T-cell (primary cell): ENCODE data around the gene ACTRT2. TPM values are rescaled to one million over a fixed set of nuclear protein-coding genes. Genes with fewer than 3 reads are reported as not detected.
A peak's percentile ranks its signal among the peaks of the same experiment; 100 is the strongest.

ENCODE experiments used
- ATAC-seq, 4 experiments: fragments of 200-7000 bp in 3 of 4; fragments of 150-1000 bp in 1 of 4; cut with Tn5 transposase; replicated peaks in 1 of 4; 1 replicate in 3 of 4; 2 replicates in 1 of 4; pipeline ENCODE4 v1.10.0; 2021; ENCODE audit warnings: moderate library complexity in 3 of 4, mild to moderate bottlenecking in 2 of 4, moderate number of reproducible peaks in 1 of 4
- CTCF ChIA-PET, 2 donors: fragments of 300-600 bp; sonication (Branson Sonifier 250); formaldehyde crosslinking; loops; one replicate each; lab custom pipeline; 2022; ENCODE audit warnings: antibody characterized with exemption in 2 of 2; lab: Charles Lee
- POLR2A ChIA-PET, 2 donors: fragments of 300-600 bp; sonication (Branson Sonifier 250); formaldehyde crosslinking; loops; one replicate each; lab custom pipeline; 2022; ENCODE audit warnings: antibody characterized with exemption in 2 of 2; lab: Charles Lee
- DNase-seq, 35 experiments: peaks; one replicate each; pipeline versions ENCODE4 v3.0.0 to v3.0.0-alpha.2; 2013 to 2023
- H3K27ac ChIP-seq: one replicate; pipeline ENCODE4 v1.5.1; 2013; ENCODE audit warnings: low read length
- H3K27me3 ChIP-seq, 2 experiments: replicated peaks in 1 of 2; 1 replicate in 1 of 2; 2 replicates in 1 of 2; pipeline versions ENCODE4 v1.6.1 to v1.7.0; 2013; ENCODE audit warnings: low read length in 1 of 2, mixed read lengths in 1 of 2; ENCODE audit not compliant: control insufficient read depth in 2 of 2, insufficient read depth in 2 of 2; ENCODE audit errors: extremely low read depth in 1 of 2
- H3K36me3 ChIP-seq, 2 donors: 1 replicate in 1 of 2; 2 replicates in 1 of 2; pipeline versions ENCODE4 v1.6.1 to v1.7.0; 2013; ENCODE audit warnings: low read length in 1 of 2; ENCODE audit not compliant: control insufficient read depth in 2 of 2, insufficient read depth in 1 of 2; ENCODE audit errors: extremely low read depth in 1 of 2
- H3K4me1 ChIP-seq, 2 experiments: 1 replicate in 1 of 2; 2 replicates in 1 of 2; pipeline versions ENCODE4 v1.6.1 to v1.7.0; 2013; ENCODE audit warnings: low read length in 2 of 2, mixed read lengths in 1 of 2; ENCODE audit not compliant: insufficient read depth in 2 of 2, control insufficient read depth in 1 of 2; ENCODE audit errors: extremely low read depth in 1 of 2
- H3K4me3 ChIP-seq, 2 donors: 1 replicate in 1 of 2; 2 replicates in 1 of 2; pipeline versions ENCODE4 v1.5.1 to v1.7.0; 2013; ENCODE audit warnings: mild to moderate bottlenecking in 2 of 2, low read length in 1 of 2, moderate library complexity in 1 of 2; ENCODE audit not compliant: control insufficient read depth in 1 of 2; ENCODE audit errors: extremely low read depth in 1 of 2
- H3K9me3 ChIP-seq: 2 replicates; pipeline ENCODE4 v1.7.0; 2013
- H3K27ac Mint-ChIP-seq, 2 donors: one replicate each; pipeline ENCODE4 v1.8.0; 2020 to 2021; ENCODE audit warnings: mild to moderate bottlenecking in 2 of 2, mixed read lengths in 2 of 2
- H3K27me3 Mint-ChIP-seq, 2 donors: one replicate each; pipeline ENCODE4 v1.8.0; 2021 to 2022; ENCODE audit warnings: mixed read lengths in 2 of 2
- H3K36me3 Mint-ChIP-seq: one replicate; pipeline ENCODE4 v1.8.0; 2021; ENCODE audit warnings: mixed read lengths
- H3K4me1 Mint-ChIP-seq, 3 donors: one replicate each; pipeline ENCODE4 v1.8.0; 2020 to 2022; ENCODE audit warnings: mixed read lengths in 3 of 3, mild to moderate bottlenecking in 1 of 3
- H3K4me3 Mint-ChIP-seq, 3 donors: one replicate each; pipeline ENCODE4 v1.8.0; 2020 to 2022; ENCODE audit warnings: mild to moderate bottlenecking in 3 of 3, mixed read lengths in 3 of 3, moderate library complexity in 3 of 3
- H3K9me3 Mint-ChIP-seq, 3 donors: one replicate each; pipeline ENCODE4 v1.8.0; 2020 to 2022; ENCODE audit warnings: mixed read lengths in 3 of 3
- WGBS: methylation state at CpG from one replicate; pipeline ENCODE4 v1.1.5; 2013; ENCODE audit warnings: missing lambda C conversion rate; ENCODE audit not compliant: insufficient coverage; 5-methylcytosine and 5-hydroxymethylcytosine counted together
- total RNA-seq, 35 experiments: library from RNA in 6 of 35; stranded (reverse) in 6 of 35; fragments of 120-200 nt in 1 of 35; gene quantifications; one replicate each; pipeline versions ENCODE4 v1.2.1 to v1.2.4 and lab custom pipeline; 2013 to 2026

The ACTRT2 gene
- total RNA-seq, 5 donors from 2014 or later (not counting 1 experiment from before 2014, with no cell fraction given): not detected

- Histone ChIP-seq H3K36me3 (no peaks in the 10 kb centered on the region), H3K27ac (no peak overlapping the region), H3K27me3 (peaks cover 0 to 52% of the 10 kb centered on the region in 2 experiments), H3K4me1 (peaks cover 16 to 39% of the 10 kb centered on the region in 2 experiments), H3K4me3 (peak overlapping the region in 1 of 2 donors; percentile 30), H3K9me3 (no peaks in the 10 kb centered on the region)
- Mint-ChIP-seq H3K27me3 (peaks cover 0 to 5% of the 10 kb centered on the region in 2 donors), H3K4me3 (peak overlapping the region in 1 of 3 donors; percentile 59), H3K4me1 (peaks cover 21 to 33% (median 25%) of the 10 kb centered on the region in 3 donors), H3K36me3 (no peaks in the 10 kb centered on the region), H3K9me3 (no peaks in the 10 kb centered on the region), H3K27ac (peak overlapping the region; percentile 43 to 55)
- ATAC-seq (no peak), DNase-seq (no peak)
- 100% methylated on average over 1 of the region's 4 CpGs for WGBS
- ChIA-PET POLR2A (no interaction called here), CTCF (no interaction called here)
Measured at GRCh38 chr1:3033790-3034090, 12.5 kb downstream of the ACTRT2 start.

DNA sequence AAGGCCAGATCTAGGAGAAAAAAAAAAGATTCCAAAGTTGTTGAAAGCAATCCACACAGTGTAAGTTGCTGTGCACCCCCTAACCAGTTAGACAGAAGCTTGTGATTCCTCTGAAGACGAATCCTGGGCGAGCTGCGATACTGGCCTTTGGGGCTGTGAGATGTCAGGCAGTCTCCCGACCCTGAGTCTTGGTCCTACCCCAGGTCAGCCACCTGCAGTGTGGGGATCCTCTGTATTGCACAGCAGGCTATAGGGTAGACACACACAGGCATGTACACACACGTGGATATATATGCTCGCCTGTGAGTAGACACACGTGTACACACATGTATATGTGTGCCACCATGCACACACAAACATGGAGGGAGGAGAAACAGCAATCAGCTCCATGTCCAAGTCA is 12.9 kb downstream of the ACTRT2 start:
- ATAC-seq: no peak
- Histone ChIP-seq H3K36me3 (no peaks in the 10 kb centered on the region), H3K27me3 (peaks cover 0 to 49% of the 10 kb centered on the region in 2 experiments), H3K27ac (no peak overlapping the region), H3K9me3 (no peaks in the 10 kb centered on the region), H3K4me1 (peaks cover 20 to 44% of the 10 kb centered on the region in 2 experiments), H3K4me3 (no peak overlapping the region)
- Mint-ChIP-seq H3K4me1 (peaks cover 21 to 33% (median 25%) of the 10 kb centered on the region in 3 donors), H3K27me3 (peaks cover 0 to 5% of the 10 kb centered on the region in 2 donors), H3K4me3 (peak overlapping the region in 1 of 3 donors; percentile 59), H3K27ac (no peak overlapping the region), H3K9me3 (no peaks in the 10 kb centered on the region), H3K36me3 (no peaks in the 10 kb centered on the region)
- DNase-seq: no peak
- CTCF ChIA-PET: no interaction called here
- 87% methylated on average over 5 of the region's 7 CpGs for WGBS
- POLR2A ChIA-PET: no interaction called here

GRCh38 chr1:3034728-3035562 is 13.7 kb downstream of the ACTRT2 start:
- CTCF ChIA-PET: no interaction called here
- Histone ChIP-seq H3K27me3 (peaks cover 0 to 41% of the 10 kb centered on the region in 2 experiments), H3K36me3 (no peaks in the 10 kb centered on the region), H3K27ac (no peak overlapping the region), H3K9me3 (no peaks in the 10 kb centered on the region), H3K4me1 (peaks cover 27 to 47% of the 10 kb centered on the region in 2 experiments), H3K4me3 (no peak overlapping the region)
- Mint-ChIP-seq H3K27me3 (peaks cover 0 to 5% of the 10 kb centered on the region in 2 donors), H3K9me3 (no peaks in the 10 kb centered on the region), H3K27ac (no peak overlapping the region), H3K4me3 (no peak overlapping the region), H3K4me1 (peaks cover 21 to 33% (median 25%) of the 10 kb centered on the region in 3 donors), H3K36me3 (no peaks in the 10 kb centered on the region)
- 76% methylated on average over 10 of the region's 14 CpGs for WGBS
- DNase-seq (peak in 1 of 35 experiments; percentile 11), ATAC-seq (no peak)
- POLR2A ChIA-PET: no interaction called here

GRCh38 chr1:3035563-3036446 is 14.5 kb downstream of the ACTRT2 start:
- POLR2A ChIA-PET: no interaction called here
- CTCF ChIA-PET: no interaction called here

DNA sequence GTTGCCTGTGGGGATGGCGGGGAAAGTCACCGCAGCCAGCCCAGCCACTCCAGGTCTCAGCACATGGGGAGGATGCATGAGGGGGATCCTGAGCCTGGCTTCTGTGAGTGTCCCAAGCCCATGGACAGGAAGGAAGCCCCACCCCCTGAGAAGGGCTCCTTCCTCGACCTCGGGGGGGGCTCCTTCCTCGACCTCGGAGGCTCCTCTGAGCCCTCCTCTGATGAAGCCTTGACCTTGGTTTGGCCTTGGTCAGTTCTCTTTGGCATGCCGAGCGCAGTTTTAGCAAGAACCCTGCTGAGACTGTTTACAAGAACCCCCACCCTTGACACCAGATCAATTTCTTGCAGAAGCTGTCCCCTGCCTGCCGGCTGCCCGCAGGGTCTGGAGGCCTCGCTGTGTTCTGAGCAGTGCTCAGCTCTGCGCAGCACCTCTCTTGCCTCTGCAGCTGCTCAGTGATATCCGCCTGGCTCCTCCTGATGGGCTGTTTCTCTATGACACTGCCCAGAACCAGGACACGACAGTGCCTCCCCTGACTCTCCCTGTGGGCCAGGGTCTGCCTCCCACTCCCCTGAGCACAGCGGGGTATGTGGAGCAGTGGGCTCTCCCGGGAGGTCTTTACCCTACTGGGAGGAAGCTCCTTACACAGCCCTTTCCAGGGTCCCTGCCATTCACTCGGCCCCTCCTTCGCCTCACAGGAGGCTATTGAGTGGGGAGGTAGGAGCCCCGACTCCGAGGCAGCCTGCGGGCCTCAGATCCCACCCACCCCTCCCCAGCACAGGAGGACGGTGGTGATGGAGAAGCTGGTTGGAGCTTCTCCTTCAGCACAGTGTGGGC is 15.4 kb downstream of the ACTRT2 start:
- ChIA-PET POLR2A (no interaction called here), CTCF (no interaction called here)
- Mint-ChIP-seq H3K27ac (no peak overlapping the region), H3K4me1 (peaks cover 21 to 33% (median 25%) of the 10 kb centered on the region in 3 donors), H3K9me3 (no peaks in the 10 kb centered on the region), H3K36me3 (no peaks in the 10 kb centered on the region), H3K27me3 (peaks cover 0 to 2% of the 10 kb centered on the region in 2 donors), H3K4me3 (no peak overlapping the region)
- peaks cover 29 to 47% of the 10 kb centered on the region in 2 experiments for H3K4me1 ChIP-seq
- H3K4me3 ChIP-seq: no peak overlapping the region
- peaks cover 0 to 29% of the 10 kb centered on the region in 2 experiments for H3K27me3 ChIP-seq
- DNase-seq (no peak), ATAC-seq (no peak)
- H3K27ac ChIP-seq: no peak overlapping the region
- H3K9me3 ChIP-seq: no peaks in the 10 kb centered on the region
- no peaks in the 10 kb centered on the region for H3K36me3 ChIP-seq
- 80% methylated on average over 11 of the region's 22 CpGs for WGBS

More at GRCh38 chr1:3035563-3036446, 14.5 kb downstream of the ACTRT2 start:
- H3K27ac ChIP-seq: no peak overlapping the region
- no peak overlapping the region for H3K4me3 ChIP-seq
- H3K36me3 Mint-ChIP-seq: no peaks in the 10 kb centered on the region
- no peaks in the 10 kb centered on the region for H3K9me3 Mint-ChIP-seq
- H3K4me1 Mint-ChIP-seq: peaks cover 21 to 33% (median 25%) of the 10 kb centered on the region in 3 donors
- H3K4me1 ChIP-seq: peaks cover 29 to 49% of the 10 kb centered on the region in 2 experiments
- peaks cover 0 to 37% of the 10 kb centered on the region in 2 experiments for H3K27me3 ChIP-seq
- H3K27ac Mint-ChIP-seq: no peak overlapping the region
- no peaks in the 10 kb centered on the region for H3K36me3 ChIP-seq
- ATAC-seq (no peak), DNase-seq (no peak)
- H3K27me3 Mint-ChIP-seq: peaks cover 0 to 5% of the 10 kb centered on the region in 2 donors
- H3K9me3 ChIP-seq: no peaks in the 10 kb centered on the region
- 83% methylated on average over 8 of the region's 19 CpGs for WGBS
- H3K4me3 Mint-ChIP-seq: no peak overlapping the region
